ENCODE data around the gene UNC93A. TPM values are rescaled to one million over a fixed set of nuclear protein-coding genes. Genes with fewer than 3 reads are reported as not detected.
"Not testable (repeated sequence)": the region's sequence is repeated elsewhere in the genome, so short reads cannot be mapped to it uniquely, and the experiment has no call there.

The UNC93A gene
- total RNA-seq, 1 donor from 2014 or later = not detected

DNA sequence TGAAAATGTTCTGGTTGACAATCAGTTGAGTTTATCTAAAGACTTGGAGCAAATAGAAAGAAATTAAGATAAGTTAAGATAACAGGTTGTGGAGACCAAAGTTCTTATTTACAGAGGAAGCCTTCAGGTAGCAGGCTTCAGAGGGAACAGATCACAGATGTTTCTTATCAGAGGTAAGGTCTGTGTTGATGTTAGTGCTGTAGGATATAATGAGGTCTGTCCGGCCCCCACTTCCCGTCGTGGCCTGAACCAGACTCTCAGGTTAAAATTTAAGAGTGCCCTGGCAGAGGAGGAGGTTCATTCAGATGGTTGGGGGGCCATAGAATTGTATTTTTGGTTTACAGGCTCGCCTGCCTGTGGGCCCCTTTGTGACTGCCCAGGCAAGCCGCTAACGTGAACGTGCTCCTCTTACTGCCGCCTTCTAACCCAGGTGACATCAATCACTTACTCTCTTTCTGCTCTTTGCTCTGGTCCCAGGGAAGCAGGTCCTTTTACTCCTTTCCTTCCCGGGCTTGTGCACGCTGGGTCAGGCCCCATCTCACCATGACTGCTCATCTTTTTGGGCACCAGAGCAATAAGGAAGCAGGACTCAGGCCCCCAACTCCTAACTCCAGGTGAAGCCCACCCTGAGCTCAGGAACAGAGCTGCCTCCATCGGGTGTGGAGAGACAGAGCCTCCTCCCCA, 18.3 kb upstream of the UNC93A start:
- no peak overlapping the region for H3K27ac ChIP-seq
- intact Hi-C loops (cut with DNase I) = no loop called here
- TF ChIP-seq, protein P1, sequence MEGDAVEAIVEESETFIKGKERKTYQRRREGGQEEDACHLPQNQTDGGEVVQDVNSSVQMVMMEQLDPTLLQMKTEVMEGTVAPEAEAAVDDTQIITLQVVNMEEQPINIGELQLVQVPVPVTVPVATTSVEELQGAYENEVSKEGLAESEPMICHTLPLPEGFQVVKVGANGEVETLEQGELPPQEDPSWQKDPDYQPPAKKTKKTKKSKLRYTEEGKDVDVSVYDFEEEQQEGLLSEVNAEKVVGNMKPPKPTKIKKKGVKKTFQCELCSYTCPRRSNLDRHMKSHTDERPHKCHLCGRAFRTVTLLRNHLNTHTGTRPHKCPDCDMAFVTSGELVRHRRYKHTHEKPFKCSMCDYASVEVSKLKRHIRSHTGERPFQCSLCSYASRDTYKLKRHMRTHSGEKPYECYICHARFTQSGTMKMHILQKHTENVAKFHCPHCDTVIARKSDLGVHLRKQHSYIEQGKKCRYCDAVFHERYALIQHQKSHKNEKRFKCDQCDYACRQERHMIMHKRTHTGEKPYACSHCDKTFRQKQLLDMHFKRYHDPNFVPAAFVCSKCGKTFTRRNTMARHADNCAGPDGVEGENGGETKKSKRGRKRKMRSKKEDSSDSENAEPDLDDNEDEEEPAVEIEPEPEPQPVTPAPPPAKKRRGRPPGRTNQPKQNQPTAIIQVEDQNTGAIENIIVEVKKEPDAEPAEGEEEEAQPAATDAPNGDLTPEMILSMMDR (IDR thresholded peaks at IDR 0.05) = no peak
- H3K27me3 ChIP-seq (ENCODE audit: low read depth) = no peaks in the 10 kb centered on the region
- ATAC-seq (no peak), DNase-seq (no peak)
- no peaks in the 10 kb centered on the region for H3K9me3 ChIP-seq
- H3K4me3 ChIP-seq = no peak overlapping the region
- no peaks in the 10 kb centered on the region for H3K4me1 ChIP-seq
- H3K36me3 ChIP-seq = no peaks in the 10 kb centered on the region

DNA sequence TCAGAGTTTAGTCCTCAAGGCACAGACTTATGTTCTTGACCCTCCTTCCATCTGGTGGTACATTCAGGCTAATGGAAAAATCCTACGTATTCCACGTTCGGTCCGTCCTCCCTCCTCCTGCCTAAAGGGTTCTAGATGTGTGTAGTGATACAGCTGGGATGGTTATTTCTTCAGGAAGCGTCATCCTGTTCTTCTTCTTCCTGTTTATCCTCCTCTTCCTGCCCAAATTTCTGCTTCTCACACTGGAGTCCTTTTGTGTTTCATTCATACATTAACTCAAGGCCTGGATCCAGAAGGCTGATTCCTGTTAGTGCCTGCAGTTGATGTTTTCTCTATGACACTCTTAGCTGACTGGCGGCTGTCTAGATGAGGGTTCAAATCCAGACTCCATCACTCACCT, 16.8 kb upstream of the UNC93A start:
- intact Hi-C loops (cut with DNase I) = no loop called here
- ATAC-seq = no peak
- no peaks in the 10 kb centered on the region for H3K9me3 ChIP-seq
- no peaks in the 10 kb centered on the region for H3K36me3 ChIP-seq
- no peaks in the 10 kb centered on the region for H3K4me1 ChIP-seq
- no peak for DNase-seq
- H3K4me3 ChIP-seq = no peak overlapping the region
- TF ChIP-seq, protein P1 (IDR thresholded peaks at IDR 0.05) = no peak
- no peak overlapping the region for H3K27ac ChIP-seq
- no peaks in the 10 kb centered on the region for H3K27me3 ChIP-seq (ENCODE audit: low read depth)

DNA sequence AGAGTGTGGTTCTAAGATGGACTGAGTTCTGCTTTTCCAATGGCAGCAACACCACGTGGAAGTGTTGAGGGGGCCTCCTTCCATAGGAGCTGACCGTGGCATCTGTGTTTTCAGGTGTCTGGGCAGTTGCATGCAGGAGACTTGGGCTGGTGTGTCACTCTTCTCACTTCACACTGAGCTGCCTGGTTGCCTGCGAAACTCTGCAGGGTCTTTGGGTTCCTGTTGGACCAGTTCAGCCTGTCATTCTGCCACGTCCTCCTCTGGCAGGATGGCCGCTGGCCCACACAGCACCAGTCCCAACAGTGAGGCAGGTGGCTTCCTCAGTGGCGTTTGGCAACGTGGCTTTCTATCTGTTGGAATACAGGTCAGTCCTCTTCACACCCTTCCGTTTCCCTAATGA, 16.1 kb upstream of the UNC93A start:
- no peaks in the 10 kb centered on the region for H3K27me3 ChIP-seq (ENCODE audit: low read depth)
- no peaks in the 10 kb centered on the region for H3K36me3 ChIP-seq
- no peaks in the 10 kb centered on the region for H3K4me1 ChIP-seq
- DNase-seq (no peak), ATAC-seq (no peak)
- H3K9me3 ChIP-seq = no peaks in the 10 kb centered on the region
- TF ChIP-seq, protein P1 (IDR thresholded peaks at IDR 0.05) = no peak
- H3K4me3 ChIP-seq = no peak overlapping the region
- intact Hi-C loops (cut with DNase I) = no loop called here
- no peak overlapping the region for H3K27ac ChIP-seq

DNA sequence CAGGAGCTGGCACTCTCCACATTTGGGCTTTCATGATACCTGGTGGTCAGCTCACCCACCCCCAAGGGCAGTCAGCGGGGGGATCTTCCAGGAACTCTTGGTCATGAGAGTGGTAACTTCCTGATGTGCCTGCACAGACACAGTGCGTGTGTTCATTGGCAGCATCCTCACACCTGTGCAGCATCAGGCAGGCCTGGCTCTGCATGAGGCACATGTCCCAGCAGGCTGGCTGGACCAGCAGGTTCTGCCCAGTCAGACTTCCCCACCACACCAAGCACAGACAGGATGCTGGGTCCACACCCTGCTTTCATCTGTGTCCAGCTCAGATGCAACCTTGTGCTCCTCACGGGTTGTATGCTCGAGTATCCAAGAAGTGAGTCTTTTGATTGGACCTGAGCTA, 15.7 kb upstream of the UNC93A start:
- H3K4me3 ChIP-seq = no peak overlapping the region
- DNase-seq = no peak

DNA sequence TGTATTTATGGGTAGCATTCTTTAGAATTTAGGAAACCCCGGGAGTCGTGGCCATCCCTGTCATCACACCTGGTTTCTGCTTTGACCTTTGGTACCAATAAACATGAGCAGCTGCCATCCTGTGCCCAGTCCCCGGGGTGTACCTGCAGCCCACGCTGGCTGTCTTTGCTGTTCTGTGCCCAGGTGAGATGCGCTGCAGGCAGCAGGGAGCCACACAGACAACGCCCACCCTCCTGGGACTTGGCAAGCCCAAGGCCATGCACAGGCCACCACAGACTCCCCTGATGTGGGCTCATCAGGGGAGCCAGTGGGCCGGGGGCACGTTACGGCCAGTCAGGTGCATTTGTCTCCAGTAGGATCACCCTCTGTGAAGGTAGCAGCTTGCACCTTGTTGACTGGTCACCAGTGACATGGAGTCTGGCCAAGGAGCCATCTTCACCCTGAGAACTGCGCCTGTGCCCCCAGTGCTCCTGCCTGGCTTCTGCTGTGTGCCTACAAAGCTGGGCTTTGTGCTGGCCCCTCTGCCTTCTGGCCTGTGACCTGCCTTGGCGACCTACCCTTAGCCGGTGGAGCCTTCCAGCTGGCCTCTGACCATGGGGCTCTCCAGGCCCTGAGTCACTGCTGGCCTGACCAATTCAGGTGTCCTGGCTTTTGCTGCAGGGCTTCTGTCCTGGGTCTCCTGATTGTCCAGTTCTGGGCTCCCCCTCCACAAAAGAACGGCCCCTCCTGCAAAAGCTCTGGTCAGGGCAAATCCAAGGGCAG, 14.2 kb upstream of the UNC93A start:
- H3K36me3 ChIP-seq = no peaks in the 10 kb centered on the region
- ATAC-seq (no peak), DNase-seq (no peak)
- no peaks in the 10 kb centered on the region for H3K4me1 ChIP-seq
- no peak overlapping the region for H3K4me3 ChIP-seq
- H3K9me3 ChIP-seq = no peaks in the 10 kb centered on the region
- no peaks in the 10 kb centered on the region for H3K27me3 ChIP-seq (ENCODE audit: low read depth)
- TF ChIP-seq, protein P1 (IDR thresholded peaks at IDR 0.05) = no peak
- intact Hi-C loops (cut with DNase I) = no loop called here
- no peak overlapping the region for H3K27ac ChIP-seq

More for the DNA sequence above, 15.7 kb upstream of the UNC93A start:
- no peak for ATAC-seq
- no peaks in the 10 kb centered on the region for H3K9me3 ChIP-seq
- intact Hi-C loops (cut with DNase I) = no loop called here
- H3K27me3 ChIP-seq (ENCODE audit: low read depth) = no peaks in the 10 kb centered on the region
- no peak overlapping the region for H3K27ac ChIP-seq
- H3K4me1 ChIP-seq = no peaks in the 10 kb centered on the region
- TF ChIP-seq, protein P1 (IDR thresholded peaks at IDR 0.05) = no peak
- no peaks in the 10 kb centered on the region for H3K36me3 ChIP-seq

DNA sequence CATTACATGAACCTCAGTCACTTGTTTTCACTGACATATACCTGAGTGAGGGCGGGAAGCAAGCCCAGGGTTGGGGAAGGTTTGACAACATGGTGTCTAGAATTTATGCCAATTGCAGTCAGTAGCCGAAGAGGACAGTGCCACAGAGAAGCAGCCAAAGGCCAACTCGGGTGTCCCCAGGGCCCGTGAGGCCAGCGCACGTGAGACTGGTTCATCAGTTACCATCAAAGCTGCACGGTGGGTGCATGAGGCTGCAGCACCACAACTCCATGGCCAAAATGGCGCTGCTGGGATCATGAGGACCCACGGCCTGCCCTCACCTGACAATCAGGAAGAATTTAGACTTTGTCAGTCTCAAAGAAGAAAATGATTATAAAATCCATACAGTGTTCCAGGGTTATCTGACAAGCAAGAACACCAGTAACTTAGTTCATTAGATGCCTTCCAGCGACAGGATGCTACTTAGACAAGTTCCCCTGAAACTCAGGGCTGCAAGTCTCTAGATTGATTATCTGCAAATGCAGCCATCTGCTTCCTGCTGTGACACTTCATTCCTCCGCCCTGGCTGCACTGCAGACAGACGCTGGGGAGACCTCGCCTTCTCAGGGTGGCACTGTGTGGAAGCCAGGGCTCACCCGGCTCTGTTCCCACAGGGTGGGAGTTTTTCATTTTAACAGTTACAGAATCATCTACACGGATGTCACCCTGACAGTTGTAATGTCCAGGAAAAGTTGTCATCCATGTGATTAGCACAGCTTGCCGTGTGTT, 12.8 kb upstream of the UNC93A start:
- DNase-seq; ATAC-seq; H3K4me3 ChIP-seq; H3K27ac ChIP-seq; H3K36me3 ChIP-seq; H3K4me1 ChIP-seq; H3K27me3 ChIP-seq (ENCODE audit: low read depth); H3K9me3 ChIP-seq; intact Hi-C loops (cut with DNase I): not testable (repeated sequence)
